ENCODE results near the gene GPD1. TPM values are rescaled to one million over a fixed set of nuclear protein-coding genes. Genes with fewer than 3 reads are reported as not detected.

The GPD1 gene
- total RNA-seq, 1 donor from 2014 or later = 65.3 TPM

GRCh38 chr12:50066402-50066801, 37.4 kb upstream of the GPD1 start:
- intact Hi-C loops (cut with DNase I) = no loop called here
- TF ChIP-seq POLR2AphosphoS5 (IDR thresholded peaks at IDR 0.05; ENCODE audit: insufficient read depth in 1 of 2, low read depth in 1 of 2) (no peak), POLR2A (IDR thresholded peaks at IDR 0.05) (no peak)
- TF ChIP-seq, protein P1, sequence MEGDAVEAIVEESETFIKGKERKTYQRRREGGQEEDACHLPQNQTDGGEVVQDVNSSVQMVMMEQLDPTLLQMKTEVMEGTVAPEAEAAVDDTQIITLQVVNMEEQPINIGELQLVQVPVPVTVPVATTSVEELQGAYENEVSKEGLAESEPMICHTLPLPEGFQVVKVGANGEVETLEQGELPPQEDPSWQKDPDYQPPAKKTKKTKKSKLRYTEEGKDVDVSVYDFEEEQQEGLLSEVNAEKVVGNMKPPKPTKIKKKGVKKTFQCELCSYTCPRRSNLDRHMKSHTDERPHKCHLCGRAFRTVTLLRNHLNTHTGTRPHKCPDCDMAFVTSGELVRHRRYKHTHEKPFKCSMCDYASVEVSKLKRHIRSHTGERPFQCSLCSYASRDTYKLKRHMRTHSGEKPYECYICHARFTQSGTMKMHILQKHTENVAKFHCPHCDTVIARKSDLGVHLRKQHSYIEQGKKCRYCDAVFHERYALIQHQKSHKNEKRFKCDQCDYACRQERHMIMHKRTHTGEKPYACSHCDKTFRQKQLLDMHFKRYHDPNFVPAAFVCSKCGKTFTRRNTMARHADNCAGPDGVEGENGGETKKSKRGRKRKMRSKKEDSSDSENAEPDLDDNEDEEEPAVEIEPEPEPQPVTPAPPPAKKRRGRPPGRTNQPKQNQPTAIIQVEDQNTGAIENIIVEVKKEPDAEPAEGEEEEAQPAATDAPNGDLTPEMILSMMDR (IDR thresholded peaks at IDR 0.05) = no peak
- Histone ChIP-seq H3K4me3 (no peak overlapping the region), H3K27me3 (no peaks in the 10 kb centered on the region), H3K27ac (no peak overlapping the region), H3K36me3 (no peaks in the 10 kb centered on the region), H3K9me3 (no peaks in the 10 kb centered on the region), H3K4me1 (no peaks in the 10 kb centered on the region)
- no peak for DNase-seq (ENCODE audit: extremely low spot score in 2 of 2)

- H3K4me3 ChIP-seq = no peak overlapping the region
- TF ChIP-seq POLR2AphosphoS5 (IDR thresholded peaks at IDR 0.05; ENCODE audit: insufficient read depth in 1 of 2, low read depth in 1 of 2) = no peak
- TF ChIP-seq, protein P1 (IDR thresholded peaks at IDR 0.05) = no peak
- no peaks in the 10 kb centered on the region for H3K9me3 ChIP-seq
- no peaks in the 10 kb centered on the region for H3K4me1 ChIP-seq
- no peak for DNase-seq (ENCODE audit: extremely low spot score in 2 of 2)
- no peaks in the 10 kb centered on the region for H3K27me3 ChIP-seq
- intact Hi-C loops (cut with DNase I) = no loop called here
- no peak overlapping the region for H3K27ac ChIP-seq
- H3K36me3 ChIP-seq = no peaks in the 10 kb centered on the region
These were observed 34.7 kb upstream of the GPD1 start for GRCh38 chr12:50069069-50069468.

DNA sequence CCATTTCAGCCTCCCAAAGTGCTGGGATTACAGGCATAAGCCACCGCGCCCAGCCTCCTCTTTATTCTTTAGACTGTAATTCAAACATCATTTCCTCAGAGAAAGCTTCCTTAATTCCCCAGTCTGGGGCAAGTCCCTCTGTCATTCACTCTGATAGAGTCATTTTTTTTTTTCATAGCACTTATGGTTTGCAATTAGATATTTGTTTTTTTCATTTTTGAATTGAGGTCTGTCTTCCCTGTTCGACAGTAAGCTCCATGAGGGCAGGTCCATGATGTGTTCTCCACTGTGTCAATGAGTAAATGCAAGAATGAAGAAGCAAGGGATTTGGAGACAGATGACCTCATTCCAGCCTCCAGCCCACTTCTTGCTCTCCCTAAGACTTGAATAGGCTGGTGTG, 34.3 kb upstream of the GPD1 start:
- no peaks in the 10 kb centered on the region for H3K36me3 ChIP-seq
- TF ChIP-seq POLR2A (IDR thresholded peaks at IDR 0.05) (no peak), POLR2AphosphoS5 (IDR thresholded peaks at IDR 0.05; ENCODE audit: insufficient read depth in 1 of 2, low read depth in 1 of 2) (no peak)
- TF ChIP-seq, protein P1 (IDR thresholded peaks at IDR 0.05) = no peak
- intact Hi-C loops (cut with DNase I) = no loop called here
- no peak overlapping the region for H3K27ac ChIP-seq
- no peak for DNase-seq (ENCODE audit: extremely low spot score in 2 of 2)
- H3K4me3 ChIP-seq = no peak overlapping the region
- no peaks in the 10 kb centered on the region for H3K27me3 ChIP-seq
- no peaks in the 10 kb centered on the region for H3K9me3 ChIP-seq
- H3K4me1 ChIP-seq = no peaks in the 10 kb centered on the region

GRCh38 chr12:50070314-50071060, 33.3 kb upstream of the GPD1 start:
- no peak for DNase-seq (ENCODE audit: extremely low spot score in 2 of 2)
- no peaks in the 10 kb centered on the region for H3K36me3 ChIP-seq
- peak in 1 of 2 donors; percentile 25 for TF ChIP-seq POLR2AphosphoS5 (IDR thresholded peaks at IDR 0.05; ENCODE audit: insufficient read depth in 1 of 2, low read depth in 1 of 2)
- no peak for TF ChIP-seq POLR2A (IDR thresholded peaks at IDR 0.05)
- TF ChIP-seq, protein P1 (IDR thresholded peaks at IDR 0.05) = peak; percentile 91 to 93 (median 91)
- intact Hi-C loops (cut with DNase I) = loop anchor here (5.0 to 10.0 kb wide), 4 partner anchors 103 to 244 kb away; no protein-coding TSS in a partner anchor
- H3K9me3 ChIP-seq = no peaks in the 10 kb centered on the region
- no peak overlapping the region for H3K27ac ChIP-seq
- H3K4me1 ChIP-seq = peaks cover 5% of the 10 kb centered on the region
- no peak overlapping the region for H3K4me3 ChIP-seq
- H3K27me3 ChIP-seq = no peaks in the 10 kb centered on the region
